SKM-1 treated with dmso at 0.1 percent for 144 hours (cell line): ENCODE data around the gene USP47.

ENCODE experiments used
- DNase-seq: peaks from one replicate; lab custom pipeline; 2025; ENCODE audit not compliant: unreplicated experiment; lab: John Stamatoyannopoulos, UW

Gene USP47

DNA sequence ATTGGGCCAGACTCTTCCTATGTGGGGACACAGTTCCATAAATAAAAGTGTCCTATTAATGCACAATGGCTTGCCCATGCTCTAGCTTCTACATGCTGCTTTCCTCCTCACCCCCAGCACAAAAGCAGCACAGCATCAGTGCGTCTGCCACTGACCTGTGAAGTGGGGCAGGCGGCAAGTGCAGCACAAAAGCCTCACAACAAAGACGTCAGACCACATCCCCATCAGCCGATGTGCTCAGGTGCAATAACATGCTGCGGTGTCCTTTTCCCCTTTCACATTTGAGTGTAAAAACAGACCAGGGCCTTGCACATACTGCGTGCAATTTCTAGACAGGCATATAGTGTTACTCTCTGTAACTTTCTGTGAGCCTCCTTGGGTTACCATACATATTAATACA is 153.8 kb downstream of the USP47 start:
- no peak for DNase-seq

DNA sequence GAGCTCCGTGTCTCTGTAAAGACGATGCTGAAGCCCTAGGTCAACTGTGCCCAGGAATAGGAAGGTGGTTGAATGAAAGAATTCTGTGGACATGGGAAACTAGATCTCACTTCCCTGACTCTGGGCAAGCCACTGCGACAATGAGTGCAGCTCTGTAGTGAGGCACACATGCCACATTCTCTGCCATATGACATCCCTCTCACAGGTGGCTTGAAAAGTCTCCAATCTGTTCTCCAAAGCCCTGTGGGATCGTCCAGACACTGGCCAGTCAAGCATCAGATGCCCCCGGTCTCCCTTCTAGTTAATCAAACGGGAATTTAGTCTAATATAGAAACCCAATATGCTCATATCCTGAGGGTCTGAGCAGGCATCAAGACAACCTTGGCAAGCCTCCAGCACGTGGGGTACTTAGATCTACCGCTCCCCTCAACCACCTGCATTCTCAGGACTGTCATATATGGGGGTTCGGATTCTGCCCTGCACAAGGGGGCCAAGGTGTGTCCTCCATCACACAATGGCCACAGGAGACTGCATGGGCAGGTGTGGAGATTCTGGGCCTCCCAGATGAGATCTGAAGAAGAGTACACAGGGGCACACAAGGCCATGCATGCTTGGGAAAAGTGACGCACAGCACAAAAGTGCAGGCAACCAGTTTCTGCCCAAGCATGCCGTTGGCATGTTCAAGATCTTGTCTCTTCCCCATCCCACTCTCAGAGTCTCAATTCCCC is 154.7 kb downstream of the USP47 start:
- no peak for DNase-seq

DNA sequence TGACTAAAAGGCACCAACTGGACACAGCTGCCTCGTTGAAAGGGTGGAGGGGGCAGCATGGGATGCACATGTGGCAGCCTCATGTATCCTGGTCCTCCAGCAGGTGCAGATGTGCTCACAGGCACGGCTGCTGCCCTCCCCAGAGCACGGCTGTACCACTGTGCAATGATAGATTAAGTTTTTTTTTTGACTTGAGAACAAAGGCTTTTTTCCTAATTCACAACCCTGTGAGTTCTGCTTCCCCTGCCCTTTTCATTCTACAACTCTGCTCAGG is 155.2 kb downstream of the USP47 start:
- DNase-seq: no peak

DNA sequence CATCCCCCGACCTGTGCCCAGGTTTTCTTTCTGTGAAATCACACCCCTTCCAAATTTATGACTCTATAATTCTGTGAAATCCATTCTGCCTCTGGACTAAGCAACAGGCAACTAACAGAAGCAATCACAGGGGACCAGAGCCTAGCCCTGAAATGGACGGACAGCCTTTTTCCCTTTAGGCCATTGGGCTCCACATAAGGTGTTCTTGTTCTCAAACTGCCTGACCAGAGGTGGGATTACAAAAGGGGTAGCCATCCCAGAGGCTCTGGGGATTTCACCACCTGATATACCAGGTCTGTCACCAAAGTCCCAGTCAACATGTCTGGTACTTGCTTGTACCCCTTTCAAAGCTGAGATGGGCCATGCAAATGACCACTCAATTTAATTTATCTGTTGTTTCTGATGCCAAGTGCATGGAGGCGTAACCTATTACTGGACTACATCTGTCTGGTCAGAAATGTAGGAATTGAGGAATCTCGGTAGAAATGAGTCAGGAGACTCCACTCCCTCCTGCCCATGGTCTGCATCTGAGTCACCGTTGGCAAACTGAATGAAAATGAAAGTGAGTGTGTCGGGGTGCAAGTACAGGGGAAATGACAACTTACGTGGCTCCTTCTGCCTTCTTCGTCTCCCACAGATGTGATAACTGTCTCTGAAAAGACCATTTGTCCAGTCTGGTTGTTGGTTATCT is 156.5 kb downstream of the USP47 start:
- no peak for DNase-seq

DNA sequence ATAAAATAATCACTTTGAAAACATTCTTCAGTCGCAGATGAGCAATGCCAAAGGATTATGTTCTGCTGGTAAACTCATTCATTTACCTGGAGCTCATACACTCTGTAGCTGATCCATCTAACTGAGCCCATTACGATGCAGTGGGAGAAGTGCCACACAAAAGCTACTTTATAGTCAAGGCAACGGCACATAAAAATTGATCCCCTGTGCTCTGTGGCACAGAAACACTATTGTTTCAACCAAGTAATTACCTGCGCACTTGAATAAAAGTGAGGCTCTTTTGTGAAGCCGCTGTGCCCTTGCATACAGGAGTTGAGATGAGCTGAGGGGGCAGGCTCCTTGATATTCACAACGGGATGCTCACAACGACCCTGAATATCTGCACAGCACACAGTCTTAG is 159.4 kb downstream of the USP47 start:
- DNase-seq: no peak

DNA sequence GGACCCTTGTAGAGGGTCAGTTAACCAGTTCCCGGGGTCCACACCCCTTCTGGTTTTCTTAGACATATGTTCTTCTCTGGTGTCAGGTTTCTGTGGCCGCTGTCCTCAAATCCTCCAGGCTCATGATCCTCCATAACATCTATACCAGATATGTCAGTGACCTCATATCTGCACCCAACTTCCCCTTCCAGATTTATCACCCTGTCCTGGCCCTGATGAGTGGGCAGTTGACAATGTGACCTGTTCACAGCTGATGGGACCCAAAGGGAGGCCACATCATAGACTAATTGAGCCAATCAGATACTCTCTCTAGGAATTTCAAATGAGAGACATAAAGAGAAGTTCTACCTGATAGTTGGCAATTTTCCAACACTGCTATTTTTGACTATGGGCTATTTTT is 161.6 kb downstream of the USP47 start:
- no peak for DNase-seq

DNA sequence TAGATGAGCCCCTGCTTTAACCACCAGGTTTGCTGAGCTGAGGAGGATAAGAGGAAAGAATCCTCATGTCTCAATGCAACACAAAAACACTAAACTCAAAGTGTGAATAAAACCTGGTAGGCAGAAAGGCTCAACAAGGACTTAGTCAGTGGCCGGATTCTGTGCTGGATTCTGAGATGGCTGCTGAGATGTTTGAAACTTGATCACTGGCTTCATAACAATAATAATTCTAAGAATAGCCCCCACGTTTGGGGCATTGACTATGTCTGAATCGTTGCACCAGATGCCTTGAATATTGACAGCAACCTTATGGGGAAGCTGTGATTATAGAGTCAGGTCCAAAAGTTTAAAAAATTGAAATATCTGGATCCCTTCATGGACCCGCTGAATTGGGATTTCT is 162.0 kb downstream of the USP47 start:
- no peak for DNase-seq

DNA sequence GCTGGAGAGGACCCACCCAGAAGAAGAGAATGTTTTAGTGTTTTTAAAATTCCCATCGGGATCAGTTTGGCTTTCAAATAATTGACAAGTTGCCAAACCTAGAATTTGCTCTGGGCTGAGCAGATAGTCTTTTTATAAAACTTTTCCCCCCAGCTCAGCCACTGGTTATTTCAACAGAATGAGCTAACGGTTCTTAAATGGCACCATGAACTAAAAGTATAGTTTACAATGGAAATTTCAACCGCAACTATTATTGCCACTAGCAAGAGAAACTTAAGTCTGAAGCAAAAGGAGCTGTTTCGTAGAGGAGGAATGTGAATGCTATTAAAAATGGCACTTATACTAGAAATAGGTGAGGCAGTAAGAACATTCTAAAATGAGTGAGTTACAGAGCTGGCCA is 163.3 kb downstream of the USP47 start:
- no peak for DNase-seq

DNA sequence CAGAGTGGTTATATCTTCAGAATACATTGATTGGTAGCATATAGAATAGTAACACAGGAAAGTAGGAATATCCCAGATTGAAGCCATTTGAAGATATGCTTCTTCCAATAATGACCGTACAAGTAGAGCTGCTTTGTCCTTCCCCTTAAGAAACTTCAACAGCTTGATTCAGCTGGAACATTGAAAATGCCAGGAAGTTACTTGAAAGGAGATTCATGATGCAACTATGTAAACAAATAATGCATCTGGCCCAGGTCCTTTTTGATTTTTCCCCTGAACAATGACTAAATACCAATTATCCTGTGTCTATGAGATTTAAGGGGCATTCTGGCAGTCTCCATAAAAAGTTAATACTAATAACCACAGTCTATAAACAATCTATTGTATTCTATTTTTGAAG is 163.7 kb downstream of the USP47 start:
- DNase-seq: no peak

DNA sequence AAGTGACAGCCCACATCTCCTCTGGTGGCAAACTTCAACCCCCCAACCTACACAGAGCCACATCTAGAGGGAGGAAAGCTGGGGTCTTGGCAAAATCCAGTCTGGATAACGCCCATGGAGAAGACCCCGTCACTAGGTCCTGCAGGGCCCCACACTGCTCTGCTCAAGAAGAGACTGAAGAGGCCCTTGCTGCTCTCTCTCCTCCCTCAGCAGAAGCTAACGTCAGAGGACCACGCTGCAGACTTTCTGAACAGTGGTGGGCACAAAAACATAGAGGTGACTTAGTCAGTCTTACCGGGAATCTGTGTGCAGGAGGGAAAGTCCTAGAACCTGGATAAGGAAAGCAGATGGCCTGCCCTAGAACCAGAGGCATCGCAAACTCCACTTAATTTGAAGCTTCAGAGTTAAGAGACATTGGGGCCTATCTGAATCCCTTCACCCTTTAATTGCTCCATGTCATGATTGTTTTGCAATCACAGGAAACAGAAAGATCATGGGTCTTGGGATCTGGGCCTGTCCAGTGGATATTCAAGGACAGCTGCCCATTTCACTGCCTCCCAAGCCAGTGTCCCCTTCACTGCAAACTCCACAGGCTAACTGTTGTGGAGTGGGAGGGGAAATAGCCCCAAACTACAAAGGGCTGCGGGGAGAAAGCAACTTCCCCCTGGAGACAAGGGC is 164.9 kb downstream of the USP47 start:
- no peak for DNase-seq

DNA sequence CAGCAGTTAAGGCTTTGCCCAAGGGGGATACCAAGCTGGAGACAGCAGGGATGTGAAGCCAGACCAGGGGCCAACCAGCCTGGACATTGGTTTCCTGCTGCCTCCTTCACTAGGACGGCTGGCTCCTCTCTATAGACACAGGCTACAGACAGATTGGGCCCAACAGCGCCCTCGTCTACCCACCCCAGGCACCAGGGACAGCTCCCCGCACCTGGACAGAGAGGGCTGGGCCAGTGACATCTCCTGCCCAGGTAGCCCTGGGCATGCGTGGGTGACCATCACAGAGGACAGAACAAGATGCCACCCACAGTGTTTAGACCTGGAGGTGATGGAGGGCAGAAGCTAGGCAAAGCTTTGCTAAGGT is 165.4 kb downstream of the USP47 start:
- no peak for DNase-seq

DNA sequence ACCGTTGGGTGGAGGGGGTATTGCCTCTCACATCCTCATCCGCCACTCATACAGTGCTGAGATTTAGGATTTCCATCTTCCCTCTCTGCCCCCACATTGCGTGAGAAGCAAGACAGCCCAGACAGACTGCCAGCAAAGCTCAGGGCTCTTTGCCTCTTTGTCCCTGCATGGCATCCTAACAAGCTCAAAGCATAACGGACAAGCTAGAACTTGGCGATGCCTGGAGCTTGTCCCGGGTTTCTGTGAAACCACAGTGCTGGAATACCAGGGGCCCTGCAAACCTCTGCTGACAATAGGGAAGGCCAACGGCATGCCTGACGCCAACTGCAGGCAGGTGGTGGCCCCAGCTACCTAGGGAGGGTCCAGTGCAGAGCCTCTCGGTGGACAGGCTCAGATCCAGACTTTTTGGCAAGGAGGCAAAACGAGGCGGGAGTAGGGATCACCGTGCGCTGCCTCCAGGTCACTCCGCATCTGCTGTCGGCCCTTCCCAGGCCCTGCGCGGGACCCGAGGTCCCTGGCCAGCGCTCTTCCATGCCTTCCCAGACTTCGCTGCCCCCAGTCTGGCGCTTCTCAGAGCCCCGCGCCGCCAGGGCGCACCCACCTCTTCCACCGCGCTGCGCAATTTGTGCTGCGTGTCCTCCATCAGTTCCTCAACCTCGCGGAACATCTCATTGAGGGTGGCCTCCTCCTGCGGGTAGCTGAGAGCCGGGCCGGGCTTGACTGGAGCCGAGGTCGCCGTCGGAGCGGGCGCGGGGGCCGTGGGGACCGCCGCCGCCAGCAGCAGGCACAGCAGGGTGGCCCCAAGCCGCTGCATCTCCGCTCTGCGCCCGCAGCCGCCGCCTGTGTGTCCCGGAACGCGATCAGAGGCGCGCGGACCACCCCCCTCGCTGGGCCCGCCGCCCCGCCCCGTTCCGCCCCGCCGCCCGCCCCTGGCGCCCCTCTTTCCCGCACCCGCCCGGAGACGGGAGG is 166.3 kb downstream of the USP47 start, which contains the start of gene DKK3:
Gene DKK3, minus strand, starts transcription at position 858 of the 969 bp plus-strand sequence. Its CDS starts 44 bp downstream, at position 814.
- no peak for DNase-seq
